HEK293 (cell line): ENCODE results near the gene CAMTA2.
A peak's percentile ranks its signal among the peaks of the same experiment; 100 is the strongest.

Source experiments
- GLIS1 ChIP-seq: fragments of 450-650 bp; formaldehyde crosslinking; IDR thresholded peaks from 2 replicates; pipeline ENCODE4 v1.5.1; 2016; ENCODE audit warnings: missing biosample characterization, missing genetic modification characterization
- HOXC10 ChIP-seq: sonication (generic); formaldehyde crosslinking; IDR thresholded peaks from 2 replicates; pipeline ENCODE4 v1.8.1; 2023; ENCODE audit warnings: mild to moderate bottlenecking, missing genetic modification reagents
- RBAK ChIP-seq: fragments of 450-650 bp; formaldehyde crosslinking; IDR thresholded peaks from 2 replicates; pipeline ENCODE4 v1.5.1; 2016; ENCODE audit warnings: missing biosample characterization, missing genetic modification characterization
- SCRT1 ChIP-seq: fragments of 450-650 bp; formaldehyde crosslinking; IDR thresholded peaks from 2 replicates; pipeline ENCODE4 v1.5.1; 2016; ENCODE audit warnings: missing biosample characterization, missing genetic modification characterization, borderline replicate concordance
- SCRT2 ChIP-seq: fragments of 450-650 bp; formaldehyde crosslinking; IDR thresholded peaks from 2 replicates; pipeline ENCODE4 v1.5.1; 2016; ENCODE audit warnings: missing biosample characterization, missing genetic modification characterization
- SETDB1 ChIP-seq: IDR thresholded peaks from one replicate; pipeline ENCODE4 v1.6.1; 2017; ENCODE audit warnings: mild to moderate bottlenecking, low read length, moderate library complexity, mixed read lengths; ENCODE audit not compliant: insufficient read length
- SP7 ChIP-seq: fragments of 450-650 bp; formaldehyde crosslinking; IDR thresholded peaks from 2 replicates; pipeline ENCODE4 v1.5.1; 2016; ENCODE audit warnings: missing biosample characterization, missing genetic modification characterization
- TCF7L2 ChIP-seq: IDR thresholded peaks from 2 replicates; pipeline ENCODE4 v1.6.1; 2011; ENCODE audit warnings: low read depth, mild to moderate bottlenecking, inconsistent platforms, low read length, moderate library complexity, borderline replicate concordance
- WT1 ChIP-seq: fragments of 450-650 bp; formaldehyde crosslinking; IDR thresholded peaks from 2 replicates; pipeline ENCODE4 v1.5.1; 2016; ENCODE audit warnings: missing biosample characterization, missing genetic modification characterization
- ZBTB20 ChIP-seq: fragments of 450-650 bp; formaldehyde crosslinking; IDR thresholded peaks from 2 replicates; pipeline ENCODE4 v1.5.1; 2016; ENCODE audit warnings: missing biosample characterization, missing genetic modification characterization
- ZBTB21 ChIP-seq: fragments of 450-650 bp; formaldehyde crosslinking; IDR thresholded peaks from 2 replicates; pipeline ENCODE4 v1.5.1; 2017; ENCODE audit warnings: missing biosample characterization, missing genetic modification characterization
- ZBTB8A ChIP-seq: fragments of 450-650 bp; formaldehyde crosslinking; IDR thresholded peaks from 2 replicates; pipeline ENCODE4 v1.5.1; 2016; ENCODE audit warnings: missing biosample characterization, missing genetic modification characterization
- ZFP69B ChIP-seq: fragments of 450-650 bp; formaldehyde crosslinking; IDR thresholded peaks from 2 replicates; pipeline ENCODE4 v1.5.1; 2016; ENCODE audit warnings: missing biosample characterization, missing genetic modification characterization
- ZNF2 ChIP-seq: fragments of 450-650 bp; formaldehyde crosslinking; IDR thresholded peaks from 2 replicates; pipeline ENCODE4 v1.5.1; 2016; ENCODE audit warnings: missing biosample characterization, missing genetic modification characterization
- ZNF211 ChIP-seq: fragments of 450-650 bp; formaldehyde crosslinking; IDR thresholded peaks from 2 replicates; pipeline ENCODE4 v1.5.1; 2016; ENCODE audit warnings: low read depth, missing biosample characterization, missing genetic modification characterization
- ZNF274 ChIP-seq, 2 experiments: fragments of 200-500 bp in 1 of 2; fragments of 450-650 bp in 1 of 2; sonication (Bioruptor generic) in 1 of 2; formaldehyde crosslinking in 1 of 2; IDR thresholded peaks; 2 replicates each; pipeline versions ENCODE4 v1.5.1 to v1.6.1; 2014 to 2016; ENCODE audit warnings: borderline replicate concordance in 1 of 2, inconsistent platforms in 1 of 2, low read length in 1 of 2, missing biosample characterization in 1 of 2, missing genetic modification characterization in 1 of 2
- ZNF280C ChIP-seq: fragments of 450-650 bp; formaldehyde crosslinking; IDR thresholded peaks from 2 replicates; pipeline ENCODE4 v1.5.1; 2016; ENCODE audit warnings: missing biosample characterization, missing genetic modification characterization
- ZNF292 ChIP-seq: fragments of 450-650 bp; formaldehyde crosslinking; IDR thresholded peaks from 2 replicates; pipeline ENCODE4 v1.5.1; 2016; ENCODE audit warnings: low read depth, missing biosample characterization, missing genetic modification characterization, borderline replicate concordance
- ZNF350 ChIP-seq: fragments of 450-650 bp; formaldehyde crosslinking; IDR thresholded peaks from 2 replicates; pipeline ENCODE4 v1.5.0; 2017; ENCODE audit warnings: missing biosample characterization, mild to moderate bottlenecking, missing genetic modification characterization
- ZNF394 ChIP-seq: fragments of 450-650 bp; formaldehyde crosslinking; IDR thresholded peaks from 2 replicates; pipeline ENCODE4 v1.5.1; 2016; ENCODE audit warnings: missing biosample characterization, missing genetic modification characterization, mild to moderate bottlenecking, moderate library complexity, borderline replicate concordance
- ZNF416 ChIP-seq: fragments of 450-650 bp; formaldehyde crosslinking; IDR thresholded peaks from 2 replicates; pipeline ENCODE4 v1.5.1; 2016; ENCODE audit warnings: missing biosample characterization, missing genetic modification characterization
- ZNF449 ChIP-seq: fragments of 450-650 bp; formaldehyde crosslinking; IDR thresholded peaks from 2 replicates; pipeline ENCODE4 v1.5.1; 2017; ENCODE audit warnings: missing biosample characterization, mild to moderate bottlenecking, missing genetic modification characterization, moderate library complexity
- ZNF510 ChIP-seq: fragments of 450-650 bp; formaldehyde crosslinking; IDR thresholded peaks from 2 replicates; pipeline ENCODE4 v1.5.1; 2018; ENCODE audit warnings: mild to moderate bottlenecking, missing genetic modification characterization, missing biosample characterization; ENCODE audit not compliant: insufficient replicate concordance
- ZNF548 ChIP-seq: fragments of 450-650 bp; formaldehyde crosslinking; IDR thresholded peaks from 2 replicates; pipeline ENCODE4 v1.5.1; 2016; ENCODE audit warnings: missing biosample characterization, missing genetic modification characterization
- ZNF560 ChIP-seq: fragments of 450-650 bp; formaldehyde crosslinking; IDR thresholded peaks from 2 replicates; pipeline ENCODE4 v1.5.1; 2017; ENCODE audit warnings: missing biosample characterization, missing genetic modification characterization, borderline replicate concordance
- ZNF629 ChIP-seq: fragments of 450-650 bp; formaldehyde crosslinking; IDR thresholded peaks from 2 replicates; pipeline ENCODE4 v1.5.1; 2017; ENCODE audit warnings: missing biosample characterization, missing genetic modification characterization
- ZNF664 ChIP-seq: fragments of 450-650 bp; formaldehyde crosslinking; IDR thresholded peaks from 2 replicates; pipeline ENCODE4 v1.5.1; 2016; ENCODE audit warnings: missing biosample characterization, missing genetic modification characterization
- ZNF677 ChIP-seq: fragments of 450-650 bp; IDR thresholded peaks from 2 replicates; pipeline ENCODE4 v1.5.0; 2018; ENCODE audit warnings: missing biosample characterization, mild to moderate bottlenecking, missing genetic modification characterization, moderate library complexity
- ZNF776 ChIP-seq: fragments of 450-650 bp; formaldehyde crosslinking; IDR thresholded peaks from 2 replicates; pipeline ENCODE4 v1.5.0; 2017; ENCODE audit warnings: missing biosample characterization, missing genetic modification characterization, borderline replicate concordance
- ZSCAN23 ChIP-seq: fragments of 450-650 bp; formaldehyde crosslinking; IDR thresholded peaks from 2 replicates; pipeline ENCODE4 v1.5.1; 2016; ENCODE audit warnings: missing biosample characterization, missing genetic modification characterization
- TF ChIP-seq, protein P1 (sequence below): fragments of 450-650 bp; formaldehyde crosslinking; IDR thresholded peaks from 2 replicates; pipeline ENCODE4 v1.5.1; 2016; ENCODE audit warnings: missing biosample characterization, missing genetic modification characterization, borderline replicate concordance

The CAMTA2 gene

GRCh38 chr17:4966844-4967538 lies 20.5 kb downstream of the CAMTA2 start (continued):
- TF ChIP-seq ZNF280C = no peak
- TF ChIP-seq ZNF416 (tag by site-specific recombination) = no peak
- TF ChIP-seq, protein P1, sequence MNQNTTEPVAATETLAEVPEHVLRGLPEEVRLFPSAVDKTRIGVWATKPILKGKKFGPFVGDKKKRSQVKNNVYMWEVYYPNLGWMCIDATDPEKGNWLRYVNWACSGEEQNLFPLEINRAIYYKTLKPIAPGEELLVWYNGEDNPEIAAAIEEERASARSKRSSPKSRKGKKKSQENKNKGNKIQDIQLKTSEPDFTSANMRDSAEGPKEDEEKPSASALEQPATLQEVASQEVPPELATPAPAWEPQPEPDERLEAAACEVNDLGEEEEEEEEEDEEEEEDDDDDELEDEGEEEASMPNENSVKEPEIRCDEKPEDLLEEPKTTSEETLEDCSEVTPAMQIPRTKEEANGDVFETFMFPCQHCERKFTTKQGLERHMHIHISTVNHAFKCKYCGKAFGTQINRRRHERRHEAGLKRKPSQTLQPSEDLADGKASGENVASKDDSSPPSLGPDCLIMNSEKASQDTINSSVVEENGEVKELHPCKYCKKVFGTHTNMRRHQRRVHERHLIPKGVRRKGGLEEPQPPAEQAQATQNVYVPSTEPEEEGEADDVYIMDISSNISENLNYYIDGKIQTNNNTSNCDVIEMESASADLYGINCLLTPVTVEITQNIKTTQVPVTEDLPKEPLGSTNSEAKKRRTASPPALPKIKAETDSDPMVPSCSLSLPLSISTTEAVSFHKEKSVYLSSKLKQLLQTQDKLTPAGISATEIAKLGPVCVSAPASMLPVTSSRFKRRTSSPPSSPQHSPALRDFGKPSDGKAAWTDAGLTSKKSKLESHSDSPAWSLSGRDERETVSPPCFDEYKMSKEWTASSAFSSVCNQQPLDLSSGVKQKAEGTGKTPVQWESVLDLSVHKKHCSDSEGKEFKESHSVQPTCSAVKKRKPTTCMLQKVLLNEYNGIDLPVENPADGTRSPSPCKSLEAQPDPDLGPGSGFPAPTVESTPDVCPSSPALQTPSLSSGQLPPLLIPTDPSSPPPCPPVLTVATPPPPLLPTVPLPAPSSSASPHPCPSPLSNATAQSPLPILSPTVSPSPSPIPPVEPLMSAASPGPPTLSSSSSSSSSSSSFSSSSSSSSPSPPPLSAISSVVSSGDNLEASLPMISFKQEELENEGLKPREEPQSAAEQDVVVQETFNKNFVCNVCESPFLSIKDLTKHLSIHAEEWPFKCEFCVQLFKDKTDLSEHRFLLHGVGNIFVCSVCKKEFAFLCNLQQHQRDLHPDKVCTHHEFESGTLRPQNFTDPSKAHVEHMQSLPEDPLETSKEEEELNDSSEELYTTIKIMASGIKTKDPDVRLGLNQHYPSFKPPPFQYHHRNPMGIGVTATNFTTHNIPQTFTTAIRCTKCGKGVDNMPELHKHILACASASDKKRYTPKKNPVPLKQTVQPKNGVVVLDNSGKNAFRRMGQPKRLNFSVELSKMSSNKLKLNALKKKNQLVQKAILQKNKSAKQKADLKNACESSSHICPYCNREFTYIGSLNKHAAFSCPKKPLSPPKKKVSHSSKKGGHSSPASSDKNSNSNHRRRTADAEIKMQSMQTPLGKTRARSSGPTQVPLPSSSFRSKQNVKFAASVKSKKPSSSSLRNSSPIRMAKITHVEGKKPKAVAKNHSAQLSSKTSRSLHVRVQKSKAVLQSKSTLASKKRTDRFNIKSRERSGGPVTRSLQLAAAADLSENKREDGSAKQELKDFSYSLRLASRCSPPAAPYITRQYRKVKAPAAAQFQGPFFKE (tag by site-specific recombination) = no peak
- no peak for TF ChIP-seq ZNF548
- no peak for TF ChIP-seq SP7
- peak; percentile 40 for TF ChIP-seq ZNF629 (tag by site-specific recombination)
- TF ChIP-seq SETDB1 = peak; percentile 7
- TF ChIP-seq ZBTB20 (tag by site-specific recombination) = peak; percentile 67; the same call in 1 of the 2 replicates
- no peak for TF ChIP-seq HOXC10 (CRISPR knock-in tag)
- TF ChIP-seq ZNF776 (tag by site-specific recombination) = no peak
- TF ChIP-seq ZNF664 (tag by site-specific recombination) = no peak
- peak; percentile 38; the same call in 1 of the 2 replicates for TF ChIP-seq ZBTB21 (tag by site-specific recombination)
- TF ChIP-seq GLIS1 (tag by site-specific recombination) = peak; percentile 59
- TF ChIP-seq ZNF394 (tag by site-specific recombination) = peak; percentile 96
- TF ChIP-seq RBAK (tag by site-specific recombination) = no peak
- TF ChIP-seq ZNF274 (IDR thresholded peaks at IDR 0.05; ENCODE audit: low read length) = no peak
- TF ChIP-seq ZNF274 (tag by site-specific recombination; IDR thresholded peaks at IDR 0.05; ENCODE audit: borderline replicate concordance) = no peak
- TF ChIP-seq ZNF211 = no peak
- peak; percentile 39 for TF ChIP-seq WT1 (tag by site-specific recombination)
- TF ChIP-seq ZNF510 (tag by site-specific recombination) = no peak
- TF ChIP-seq ZBTB8A (tag by site-specific recombination) = peak; percentile 95
- TF ChIP-seq ZNF292 (tag by site-specific recombination) = no peak
- no peak for TF ChIP-seq ZNF560 (tag by site-specific recombination)
- no peak for TF ChIP-seq ZNF350
- TF ChIP-seq ZSCAN23 = no peak
- no peak for TF ChIP-seq TCF7L2
- TF ChIP-seq SCRT2 (tag by site-specific recombination) = no peak
- no peak for TF ChIP-seq ZNF677 (tag by site-specific recombination)
- no peak for TF ChIP-seq SCRT1 (tag by site-specific recombination)
- TF ChIP-seq ZNF449 (tag by site-specific recombination) = peak; percentile 73
- TF ChIP-seq ZFP69B = peak; percentile 48; the same call in 1 of the 2 replicates
- TF ChIP-seq ZNF2 (tag by site-specific recombination) = peak; percentile 64; the same call in 1 of the 2 replicates
